A673 (cell line): ENCODE measurements around the gene TMEM54.

ENCODE experiments used
- CTCF ChIP-seq: fragments of 300-800, 200-600 bp; sonication (generic); conservative IDR thresholded peaks from 2 replicates; pipeline ENCODE4 v1.5.1; 2017; ENCODE audit warnings: low read depth, mild to moderate bottlenecking, antibody characterized with exemption, low read length, moderate library complexity, mixed read lengths
- EZH2 ChIP-seq: fragments of 200-600 bp; sonication (generic); IDR thresholded peaks from 2 replicates; pipeline ENCODE4 v1.6.1; 2017; ENCODE audit warnings: borderline replicate concordance, low read depth, mild to moderate bottlenecking, mixed read lengths, antibody characterized with exemption, low read length; ENCODE audit not compliant: poor library complexity, severe bottlenecking

- no peak for TF ChIP-seq CTCF
- no peak for TF ChIP-seq EZH2
These were observed 2.2 kb downstream of the TMEM54 start for GRCh38 chr1:32898958-32899357.
